HG02623 (cell line): ENCODE measurements around the gene CDH4.
"Not testable (repeated sequence)": the region's sequence is repeated elsewhere in the genome, so short reads cannot be mapped to it uniquely, and the experiment has no call there.

Experiments used
- ATAC-seq: cut with Tn5 transposase; IDR thresholded peaks from one replicate; pipeline ENCODE4 v1.9.1; 2021; ENCODE audit warnings: moderate library complexity; ENCODE audit not compliant: unreplicated experiment

CDH4 gene

DNA sequence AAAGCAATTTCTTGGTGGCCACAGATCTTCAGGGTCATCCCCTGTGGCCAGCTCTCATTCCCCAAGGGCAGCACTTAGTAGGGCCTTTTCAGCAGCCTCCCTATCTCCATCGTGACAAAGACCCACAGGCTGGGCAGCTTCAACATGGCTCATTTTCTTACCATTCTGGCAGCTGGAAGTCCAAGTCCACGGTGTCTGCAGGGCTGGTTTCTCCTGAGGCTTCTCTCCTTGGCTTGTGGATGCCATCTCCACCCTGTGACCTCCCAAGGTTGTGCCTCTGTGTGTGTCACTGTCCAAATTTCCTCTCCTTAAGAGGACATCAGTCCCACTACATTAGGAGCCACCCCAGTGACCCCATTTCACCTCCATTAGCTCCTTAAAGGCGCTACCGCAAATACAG, 161.7 kb downstream of the CDH4 start:
- ATAC-seq: no peak

DNA sequence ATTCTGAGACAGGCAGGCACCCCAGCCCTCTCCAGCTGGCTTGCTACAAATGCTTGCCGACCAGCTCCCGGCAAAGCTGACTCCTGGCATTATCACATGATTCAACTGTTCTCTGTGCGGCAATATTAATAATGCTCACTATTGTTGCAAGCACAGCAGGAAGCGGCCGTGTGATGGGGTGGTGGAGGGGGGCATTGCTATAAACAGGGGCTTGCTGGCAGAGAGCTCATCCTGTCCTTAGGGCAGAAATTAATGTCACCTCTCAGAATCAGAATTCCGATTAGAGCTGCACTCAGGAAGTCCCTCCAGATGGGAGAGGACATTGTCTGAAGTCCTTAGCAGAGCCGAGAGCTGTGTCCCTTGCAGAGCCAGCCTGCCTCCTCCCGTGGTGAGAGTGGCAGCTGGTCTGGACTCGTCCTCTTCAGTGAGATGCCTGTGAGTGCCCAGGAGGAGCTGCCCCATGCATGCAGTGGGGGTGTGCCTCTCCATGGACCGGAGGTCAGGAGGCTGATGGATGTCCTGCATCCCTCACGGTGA, 162.5 kb downstream of the CDH4 start:
- no peak for ATAC-seq

DNA sequence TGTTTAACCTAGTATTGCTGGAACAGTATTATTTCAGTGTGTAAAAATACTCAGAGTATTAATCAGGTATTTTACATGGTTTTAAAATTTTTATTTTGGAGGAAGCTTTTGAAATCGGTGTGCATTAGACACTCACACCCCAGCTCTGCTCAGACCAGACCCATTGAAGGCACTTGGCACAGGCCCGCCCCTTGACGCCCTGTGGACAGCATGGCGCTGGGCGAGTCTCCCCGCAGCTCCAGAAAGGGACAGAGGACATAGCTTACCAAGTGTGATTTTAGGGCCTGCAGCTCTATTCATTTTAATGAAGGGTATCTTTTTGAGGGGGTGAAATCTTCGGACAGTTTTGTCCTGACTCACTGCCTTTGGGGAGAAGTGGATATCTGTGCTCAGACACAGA, 164.5 kb downstream of the CDH4 start:
- no peak for ATAC-seq

DNA sequence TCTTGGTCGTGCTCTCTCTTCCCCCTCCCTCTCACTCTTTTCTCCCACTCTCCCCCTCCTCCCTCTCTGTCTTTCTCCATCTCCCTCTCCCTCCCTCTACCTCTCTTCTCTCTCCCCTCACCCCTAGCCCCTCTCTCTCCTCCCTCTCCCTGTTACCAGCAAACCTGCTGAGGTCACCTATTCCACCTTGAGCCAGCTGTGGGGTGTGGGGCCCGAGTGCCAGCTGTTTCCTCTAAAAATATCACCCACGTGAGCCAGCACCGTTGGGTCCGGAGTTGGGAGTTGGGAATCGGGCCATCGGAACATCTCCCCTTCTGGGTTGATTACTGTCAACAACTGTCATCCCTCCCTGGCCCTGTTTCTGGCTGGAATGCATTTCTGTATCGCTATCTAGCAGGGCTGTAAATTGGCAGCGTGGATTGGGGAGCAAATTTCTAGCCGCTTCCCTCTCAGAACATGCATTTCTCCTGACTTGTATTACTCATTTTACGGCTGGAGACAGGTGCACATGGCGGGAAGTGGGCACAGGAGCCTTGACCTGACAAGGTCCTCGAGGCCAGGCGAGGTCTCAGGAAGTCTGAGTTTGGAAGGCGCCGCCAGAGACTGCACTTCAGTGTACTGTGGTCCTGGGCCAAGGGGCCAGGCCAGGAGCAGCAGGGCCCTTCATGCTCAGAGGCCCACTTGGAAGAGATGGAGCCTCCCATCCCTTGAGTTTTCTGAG, 165.3 kb downstream of the CDH4 start:
- ATAC-seq: no peak

DNA sequence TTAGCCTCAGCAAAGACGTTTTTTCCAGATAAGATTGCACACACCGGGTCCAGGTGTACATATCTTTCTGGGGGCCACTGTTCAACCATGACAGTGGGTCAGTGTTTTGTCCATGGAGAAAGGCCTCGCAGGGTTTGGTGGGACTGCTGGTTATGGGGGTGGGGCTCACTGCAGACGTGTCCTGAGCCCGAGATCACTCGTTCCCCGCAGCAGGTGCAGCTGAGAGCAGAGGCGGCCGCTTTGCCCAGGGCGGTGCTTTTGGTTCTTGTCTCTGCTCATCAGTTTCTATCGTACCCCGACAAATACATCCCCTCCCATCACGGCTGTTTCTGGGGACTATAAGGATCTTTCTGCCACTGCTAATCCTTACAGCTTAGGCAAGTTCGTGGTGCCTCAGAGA, 166.9 kb downstream of the CDH4 start:
- no peak for ATAC-seq

DNA sequence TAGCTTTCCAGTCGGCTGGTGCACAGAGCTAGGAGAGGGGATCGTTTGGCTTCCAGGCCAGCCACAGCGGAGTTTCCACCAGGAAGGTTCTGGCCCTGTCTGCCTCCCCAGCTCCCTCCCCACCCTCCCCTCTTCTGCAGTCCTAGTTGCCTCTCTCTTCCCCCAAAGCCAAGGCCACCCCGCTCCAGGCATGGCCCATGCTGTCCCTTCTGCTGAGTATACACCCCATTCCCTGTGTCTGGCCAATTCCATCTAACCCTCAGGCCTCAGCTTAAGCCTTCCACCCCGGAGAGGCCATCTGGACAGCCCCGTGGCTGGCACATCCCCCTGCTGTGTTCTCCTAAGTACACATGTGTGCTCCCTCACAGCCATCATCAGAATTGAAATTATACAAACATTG, 167.4 kb downstream of the CDH4 start:
- no peak for ATAC-seq

DNA sequence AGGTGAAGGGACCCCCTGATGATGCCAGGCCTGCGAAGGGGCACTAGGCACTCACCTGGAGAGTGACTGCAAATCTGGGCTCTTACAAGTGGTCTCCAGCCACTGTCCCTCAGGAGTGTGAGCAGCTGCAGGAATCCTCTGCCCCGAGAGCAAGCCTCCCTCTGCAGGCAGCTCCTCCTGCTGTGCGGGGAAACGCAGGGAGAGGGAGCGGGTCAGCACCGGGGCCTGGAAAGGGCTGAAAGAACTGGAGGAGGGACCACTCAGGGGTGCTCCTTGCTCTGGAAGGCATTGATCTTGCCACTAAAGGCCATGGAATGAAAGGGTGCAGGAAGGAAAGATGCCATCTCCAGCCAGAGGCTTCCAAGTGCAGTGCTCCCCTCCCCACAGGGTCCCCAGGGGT, 168.0 kb downstream of the CDH4 start:
- ATAC-seq: no peak

DNA sequence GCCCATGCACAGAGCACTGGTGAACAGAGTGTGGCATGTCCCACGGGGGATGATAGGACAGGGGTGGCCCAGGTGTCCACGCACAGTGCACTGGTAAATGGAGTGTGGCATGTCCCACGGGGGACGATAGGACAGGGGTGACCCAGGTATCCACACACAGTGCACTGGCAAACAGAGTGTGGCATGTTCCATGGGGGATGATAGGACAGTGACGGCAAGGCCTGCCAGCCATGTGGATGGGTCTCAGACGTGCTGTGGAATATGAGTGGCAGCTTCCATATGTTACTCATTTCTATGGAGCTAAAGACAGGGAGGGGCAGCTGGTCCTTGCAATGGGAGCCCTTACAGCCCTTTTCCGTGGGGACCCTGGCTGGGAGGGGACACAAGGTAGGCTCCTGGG, 168.7 kb downstream of the CDH4 start:
- ATAC-seq: no peak

DNA sequence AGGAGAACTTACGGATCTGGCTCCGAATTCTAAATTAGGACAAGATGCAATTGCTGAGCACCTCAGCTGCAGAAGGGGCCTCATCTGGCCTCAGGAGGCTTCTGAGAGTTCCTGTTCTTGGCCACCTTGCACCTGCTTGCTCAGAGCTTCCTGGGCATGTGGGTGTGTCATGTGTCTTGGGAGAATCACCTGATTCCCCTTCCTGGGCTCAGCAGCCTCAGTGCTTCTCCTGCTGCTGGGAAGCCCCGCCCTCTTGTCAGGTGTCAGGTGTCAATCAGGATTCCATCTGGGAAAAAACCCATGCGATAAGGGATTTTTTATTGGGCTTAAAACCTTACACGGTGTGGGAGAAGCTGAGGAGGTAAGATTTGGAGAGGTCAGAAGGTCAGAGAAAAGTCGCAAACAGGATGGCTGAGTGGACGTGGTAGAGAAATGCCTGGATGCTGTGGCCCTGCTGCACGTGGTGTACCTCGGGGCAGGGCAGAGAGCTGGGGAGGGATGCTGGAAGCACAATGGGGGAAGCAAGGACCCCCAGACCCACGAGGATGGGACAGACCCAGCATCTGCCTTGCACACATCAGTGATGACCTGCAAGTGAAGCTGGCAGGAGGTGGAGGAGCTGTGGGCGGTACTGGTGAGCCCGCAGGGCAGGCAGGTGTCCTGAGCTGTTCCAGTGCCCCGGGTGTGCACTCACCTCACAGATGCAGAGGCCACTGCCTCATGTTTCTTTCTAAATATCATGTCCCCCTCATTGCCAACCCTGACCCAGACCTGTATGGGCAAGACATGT, 170.8 kb downstream of the CDH4 start:
- no peak for ATAC-seq

DNA sequence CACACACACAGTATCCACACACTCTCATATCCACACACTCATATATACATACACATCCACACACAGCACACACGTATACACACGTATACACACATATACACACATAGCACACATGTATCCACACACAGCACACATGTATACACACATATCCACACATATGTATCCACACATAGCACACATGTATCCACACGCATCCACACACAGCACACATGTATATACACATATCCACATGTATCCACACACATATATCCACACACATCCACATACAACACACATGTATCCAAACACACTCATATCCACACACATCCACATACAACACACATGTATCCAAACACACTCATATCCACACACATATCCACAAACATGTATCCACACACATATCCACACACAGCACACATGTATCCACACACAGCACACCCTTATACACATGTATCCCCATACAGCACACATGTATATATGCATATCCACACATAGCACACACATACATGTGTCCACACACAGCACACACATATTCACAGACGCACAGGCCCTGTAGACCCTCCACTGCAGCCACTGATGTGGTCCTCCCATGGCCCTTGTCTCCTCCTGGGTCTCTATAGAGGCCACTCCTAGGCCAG, 172.1 kb downstream of the CDH4 start:
- ATAC-seq: no peak

DNA sequence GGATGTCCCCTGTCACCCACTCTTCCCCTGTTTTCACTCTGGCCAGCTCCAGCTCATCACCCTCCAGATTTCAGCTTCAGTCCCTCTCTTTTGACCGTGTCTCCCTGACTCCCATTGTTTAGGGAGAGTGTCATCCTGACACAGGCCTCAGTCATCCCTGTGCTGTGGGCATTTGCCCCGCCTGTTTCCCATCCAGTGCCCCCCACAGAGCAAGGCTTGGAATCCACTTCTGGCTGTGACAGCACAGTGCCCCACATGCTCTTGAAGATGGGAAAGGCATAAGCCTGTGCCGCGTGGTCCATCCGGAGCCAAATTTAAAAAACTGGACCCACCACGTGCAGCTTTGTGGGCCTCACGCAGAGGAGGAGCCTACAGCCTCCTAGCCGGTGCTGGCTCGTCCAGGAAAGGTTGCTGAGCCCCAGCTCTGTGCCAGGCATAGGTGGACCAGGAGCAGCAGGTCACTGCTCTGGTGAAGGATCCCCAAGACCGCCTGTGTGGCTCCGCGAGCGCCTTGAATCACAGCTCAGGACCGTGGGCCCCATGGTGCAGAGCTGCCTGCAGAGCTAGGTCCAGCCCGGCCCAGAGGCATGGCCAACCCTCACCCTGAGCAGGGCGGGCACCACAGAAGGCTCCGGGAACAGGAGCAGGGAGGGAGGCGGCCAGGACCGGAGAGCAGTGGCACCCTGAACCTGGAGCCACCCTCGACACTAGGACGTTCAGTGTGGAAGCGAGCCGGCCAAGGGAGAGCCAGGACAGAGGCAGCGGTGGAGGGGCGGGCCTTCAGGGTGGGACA, 172.8 kb downstream of the CDH4 start:
- no peak for ATAC-seq

DNA sequence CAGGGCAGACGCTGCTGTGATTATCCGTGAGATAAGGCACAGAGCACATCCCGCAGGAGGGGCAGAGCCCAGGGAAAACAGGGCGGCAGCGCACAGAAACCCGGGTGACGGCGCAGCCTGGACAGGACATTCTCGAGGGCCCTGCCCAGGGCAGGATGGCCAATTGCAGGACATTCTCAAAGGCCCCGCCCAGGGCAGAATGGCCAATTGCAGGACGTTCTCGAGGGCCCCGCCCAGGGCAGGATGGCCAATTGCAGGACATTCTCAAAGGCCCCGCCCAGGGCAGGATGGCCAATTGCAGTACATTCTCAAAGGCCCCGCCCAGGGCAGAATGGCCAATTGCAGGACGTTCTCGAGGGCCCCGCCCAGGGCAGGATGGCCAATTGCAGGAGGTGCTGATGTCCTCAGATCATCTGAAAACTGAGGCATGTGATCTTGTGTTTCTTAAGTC, 173.5 kb downstream of the CDH4 start:
- not testable (repeated sequence) for ATAC-seq

DNA sequence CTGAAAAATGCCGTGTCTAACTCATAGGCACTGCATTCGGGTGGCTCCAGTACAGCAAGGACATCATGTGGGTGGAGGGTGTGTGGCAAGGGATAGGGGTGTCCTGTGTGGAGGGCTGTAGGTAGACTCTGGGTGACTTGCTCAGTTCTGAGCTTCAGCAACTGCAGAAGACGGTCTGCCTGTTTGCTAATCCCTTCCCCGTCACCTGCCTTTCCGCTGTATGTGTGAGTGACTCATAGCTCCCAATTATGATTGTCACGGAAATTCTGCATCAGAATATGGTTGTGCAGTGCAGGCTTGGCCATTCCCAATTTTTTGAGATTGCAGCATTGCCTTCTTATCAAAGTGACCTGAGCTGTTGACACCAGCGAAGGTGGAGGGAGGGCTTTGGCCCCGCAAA, 174.3 kb downstream of the CDH4 start:
- no peak for ATAC-seq

DNA sequence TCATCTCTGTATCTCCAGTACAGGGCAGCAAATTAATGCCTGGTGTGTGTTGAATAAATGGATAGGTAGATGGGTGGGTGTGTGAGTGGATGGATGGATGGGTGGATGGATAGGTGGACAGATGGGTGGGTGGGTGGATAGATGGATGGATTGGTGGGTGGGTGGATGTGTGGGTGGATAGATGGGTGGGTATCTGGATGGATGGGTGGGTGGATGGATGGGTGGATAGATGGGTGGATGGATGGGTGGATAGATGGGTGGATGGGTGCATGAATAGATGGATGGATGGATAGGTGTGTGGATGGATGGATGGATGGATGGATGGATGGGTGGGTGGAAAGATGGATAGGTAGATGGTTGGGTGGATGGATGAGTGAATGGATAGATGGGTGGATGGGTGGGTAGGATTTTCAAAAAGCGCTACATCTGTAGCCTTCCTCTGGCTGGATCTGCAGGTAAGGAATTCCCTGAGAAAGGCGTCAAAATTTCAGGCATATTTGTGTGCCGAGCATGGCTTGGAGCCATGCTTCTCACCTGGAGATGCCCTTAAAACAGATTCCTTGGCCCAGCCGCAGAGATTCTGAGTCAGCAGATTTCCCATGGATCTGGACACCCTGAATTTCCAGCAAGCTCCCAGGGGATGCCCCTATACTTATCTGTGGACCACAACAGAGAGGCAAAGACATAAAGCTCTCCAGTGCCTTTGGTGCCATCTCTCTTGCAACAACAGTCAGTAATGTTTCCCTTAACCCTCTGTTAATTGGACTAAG, 177.6 kb downstream of the CDH4 start:
- no peak for ATAC-seq

DNA sequence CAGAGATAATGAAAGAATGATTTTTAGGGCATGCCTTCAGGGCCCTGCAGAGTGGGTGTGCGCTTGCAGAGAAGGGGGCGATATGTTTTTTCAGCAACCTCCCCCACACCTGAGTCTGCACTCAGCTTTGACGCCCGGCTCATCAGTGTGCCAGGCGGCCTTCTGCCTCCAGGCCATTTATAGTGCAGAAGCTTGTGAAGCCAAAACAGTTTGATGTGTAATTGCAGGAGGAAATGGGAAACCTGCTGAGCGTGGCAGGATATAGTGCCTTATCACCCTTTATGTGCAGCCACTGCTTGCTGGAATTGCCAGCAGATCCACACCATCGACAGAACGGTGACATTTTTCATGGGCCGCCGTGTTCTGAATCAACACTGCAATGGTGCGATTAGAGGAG, 178.2 kb downstream of the CDH4 start:
- ATAC-seq: no peak

DNA sequence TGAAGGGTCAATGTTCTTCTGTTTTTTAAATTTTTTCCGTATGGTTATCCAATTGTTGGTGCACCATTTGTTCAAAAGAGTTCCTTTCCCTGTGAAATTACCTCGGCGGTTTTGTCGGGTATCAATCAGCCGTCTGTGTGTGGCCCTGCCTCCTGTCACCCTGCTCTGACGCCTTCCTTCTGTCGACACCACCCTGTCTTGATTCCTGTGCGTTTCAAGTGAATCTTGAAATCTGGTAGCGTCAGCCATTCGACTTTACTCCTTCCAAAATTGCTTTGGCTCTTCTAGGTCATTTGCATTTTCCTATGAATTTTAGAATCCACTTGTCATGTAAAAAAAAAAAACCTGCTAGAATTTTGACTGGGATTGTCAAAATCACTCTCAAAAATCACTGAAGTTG, 181.1 kb downstream of the CDH4 start:
- no peak for ATAC-seq

DNA sequence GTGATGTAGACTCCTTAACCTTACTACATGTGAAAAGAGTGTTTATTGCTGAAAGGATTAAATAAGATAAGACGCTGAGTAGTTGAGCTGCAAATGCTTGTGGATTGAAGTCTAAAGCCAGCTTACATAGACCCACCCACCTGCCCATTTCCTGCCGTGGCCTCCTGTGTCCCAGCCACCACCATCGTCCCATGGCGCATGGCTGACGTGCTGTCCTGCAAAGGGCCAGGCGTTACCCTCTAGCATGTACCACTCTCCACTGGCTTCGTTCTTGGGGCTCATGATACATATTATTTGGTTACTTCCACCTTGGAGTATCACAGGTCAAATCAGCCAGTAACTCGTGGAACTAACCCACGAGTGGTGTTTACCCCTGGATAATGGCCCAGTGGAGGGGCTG, 181.8 kb downstream of the CDH4 start:
- no peak for ATAC-seq

DNA sequence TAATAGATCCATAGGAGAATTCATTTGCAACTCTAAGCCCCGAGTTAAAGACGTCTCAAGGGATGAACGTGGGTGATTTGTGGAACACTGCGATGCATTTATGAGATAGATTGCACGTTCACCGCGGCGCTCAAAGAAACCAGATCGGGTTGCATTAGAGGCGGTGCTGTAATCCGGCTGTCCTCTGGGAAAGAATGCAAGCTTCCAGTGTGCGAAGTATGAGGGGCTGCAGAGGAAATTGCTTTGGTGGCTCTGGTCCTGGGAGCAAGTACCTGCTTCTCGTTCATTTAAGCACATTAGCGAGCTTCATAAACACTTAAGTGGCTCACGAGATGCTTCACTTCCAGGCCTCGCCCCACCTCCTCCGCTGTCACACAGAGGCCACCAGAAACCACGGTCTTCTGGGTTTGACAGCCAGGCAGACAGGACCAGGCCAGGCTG, 182.3 kb downstream of the CDH4 start:
- ATAC-seq: no peak

DNA sequence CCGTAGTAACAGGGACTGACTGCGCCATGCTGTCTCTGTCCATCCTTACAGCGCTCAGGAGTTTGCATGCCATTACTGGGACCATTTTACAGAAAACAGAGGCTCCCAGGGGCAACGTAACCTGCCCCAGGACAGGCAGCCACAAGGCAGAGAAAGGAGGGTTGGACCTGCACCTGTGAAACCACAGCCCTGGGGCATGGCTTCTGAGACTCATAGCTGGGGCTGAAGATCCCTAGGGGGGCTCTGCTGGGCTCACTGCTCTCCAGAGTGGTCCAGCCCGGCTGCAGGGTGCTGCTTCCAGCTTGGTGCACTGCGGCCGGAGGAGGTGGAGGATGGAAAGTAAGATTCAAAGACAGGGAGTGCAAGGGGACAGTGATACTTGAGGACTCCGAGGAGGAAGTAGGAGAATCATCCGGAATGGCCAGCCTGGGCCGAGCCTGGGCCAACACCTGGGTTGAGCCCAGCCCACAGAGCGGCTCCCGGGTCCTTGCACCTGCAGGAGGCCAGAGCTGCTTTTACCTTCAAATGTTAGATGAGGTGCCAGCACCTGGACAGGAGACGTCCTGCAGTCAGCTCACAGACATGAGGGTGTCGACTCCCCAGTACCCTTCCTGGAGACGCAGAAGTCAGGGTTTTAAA, 183.2 kb downstream of the CDH4 start:
- ATAC-seq: no peak

DNA sequence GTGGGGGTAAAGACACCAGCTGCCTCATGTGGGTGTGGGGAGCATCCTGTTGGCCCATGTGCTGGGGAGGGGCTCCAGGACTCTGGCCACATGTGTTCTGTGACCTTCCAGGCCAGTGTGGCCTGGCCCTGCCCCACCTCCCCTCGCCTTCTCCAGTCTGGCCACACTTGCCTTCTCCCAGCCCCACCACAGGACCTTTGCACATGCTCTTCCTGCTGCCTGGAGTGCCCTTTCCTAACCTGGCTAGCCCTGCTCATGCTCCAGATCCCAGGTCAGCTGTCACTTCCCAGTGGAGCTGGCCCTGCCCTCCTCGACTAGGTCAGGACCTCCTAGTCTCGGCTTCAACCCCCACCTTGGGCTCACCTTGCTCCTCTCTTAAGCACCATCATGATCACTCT, 183.8 kb downstream of the CDH4 start:
- no peak for ATAC-seq
